HG03066 (cell line): ENCODE measurements around the gene FZD10.

ENCODE experiments used
- ATAC-seq: cut with Tn5 transposase; IDR thresholded peaks from one replicate; pipeline ENCODE4 v1.9.1; 2021; ENCODE audit warnings: low read depth; ENCODE audit not compliant: unreplicated experiment

The FZD10 gene

DNA sequence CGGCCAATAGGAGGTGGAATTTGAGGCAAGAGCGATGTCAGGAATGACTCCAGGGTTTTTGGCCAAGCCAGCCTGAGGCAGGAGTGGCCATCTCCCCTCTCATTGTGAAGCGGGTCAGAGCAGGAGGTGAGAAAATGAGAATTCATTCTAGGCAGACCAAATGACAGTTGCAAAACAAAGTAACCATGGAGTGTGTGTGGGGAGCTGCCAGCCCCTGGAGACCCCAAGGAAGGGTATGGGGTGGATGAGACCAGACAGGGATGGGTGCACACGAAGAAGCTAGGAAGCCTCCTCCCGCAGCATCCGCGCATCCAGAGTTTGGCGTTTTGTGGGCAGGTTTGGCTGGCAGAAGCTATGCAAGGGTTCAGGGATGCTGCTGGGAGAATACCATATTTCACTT is 38.8 kb downstream of the FZD10 start:
- ATAC-seq = no peak

DNA sequence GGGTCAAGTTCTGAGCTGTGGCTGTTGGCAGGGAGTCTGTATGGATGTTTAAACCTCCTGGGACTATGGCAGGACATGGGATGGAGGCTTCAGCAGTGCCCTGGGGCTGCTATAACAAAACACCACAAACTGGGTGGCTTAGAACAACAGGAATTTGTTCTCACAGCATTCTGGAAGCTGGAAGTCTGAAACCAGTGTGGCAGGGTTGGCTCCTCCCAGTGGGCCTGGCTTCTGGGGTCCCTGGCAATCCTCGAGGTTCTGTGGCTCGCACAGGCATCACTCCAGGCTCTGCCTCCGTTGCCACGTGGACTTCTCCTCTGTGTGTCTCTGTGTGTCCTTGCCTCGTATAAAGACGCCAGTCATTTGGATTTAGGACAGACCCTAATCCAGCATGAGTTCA is 39.9 kb downstream of the FZD10 start:
- ATAC-seq = no peak

DNA sequence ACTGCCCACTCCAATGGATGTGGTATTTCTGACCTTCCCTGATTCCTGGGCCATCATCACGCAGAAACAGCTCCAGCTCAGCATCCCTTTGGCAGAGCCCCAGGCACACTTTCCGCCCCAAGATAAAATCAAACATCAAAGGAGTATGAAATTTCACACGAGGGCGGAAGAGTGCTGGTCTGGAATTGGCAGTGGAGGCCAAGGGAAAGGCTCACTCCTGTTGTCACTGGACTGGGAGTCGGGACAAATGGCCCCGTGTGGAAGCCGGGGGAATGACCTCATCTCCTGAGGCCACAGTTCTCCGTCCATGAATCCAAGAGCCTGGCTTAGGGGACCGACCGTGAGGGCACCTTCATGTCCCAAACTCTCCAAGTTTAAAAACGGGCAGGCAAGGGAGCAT is 40.9 kb downstream of the FZD10 start:
- no peak for ATAC-seq

DNA sequence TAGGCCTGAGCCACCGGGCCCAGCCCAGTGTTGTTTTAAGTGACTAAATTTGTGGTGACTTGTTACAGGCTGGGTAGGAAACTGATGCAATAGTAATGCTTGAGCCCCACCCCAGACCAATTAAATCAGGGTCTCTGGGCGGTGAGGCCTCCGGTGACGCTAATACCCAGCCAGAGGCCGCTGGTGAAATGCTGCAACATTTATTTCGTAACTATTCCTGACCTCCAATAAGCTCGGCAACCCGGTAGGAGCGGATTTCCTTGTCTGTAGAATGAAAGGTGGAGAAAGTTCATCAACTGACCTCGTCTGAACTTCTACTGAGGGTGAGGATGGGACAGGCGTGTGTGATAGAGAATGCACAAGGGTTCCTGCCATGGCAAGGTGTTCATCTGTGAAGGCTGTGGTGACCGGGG is 42.3 kb downstream of the FZD10 start:
- ATAC-seq = no peak

DNA sequence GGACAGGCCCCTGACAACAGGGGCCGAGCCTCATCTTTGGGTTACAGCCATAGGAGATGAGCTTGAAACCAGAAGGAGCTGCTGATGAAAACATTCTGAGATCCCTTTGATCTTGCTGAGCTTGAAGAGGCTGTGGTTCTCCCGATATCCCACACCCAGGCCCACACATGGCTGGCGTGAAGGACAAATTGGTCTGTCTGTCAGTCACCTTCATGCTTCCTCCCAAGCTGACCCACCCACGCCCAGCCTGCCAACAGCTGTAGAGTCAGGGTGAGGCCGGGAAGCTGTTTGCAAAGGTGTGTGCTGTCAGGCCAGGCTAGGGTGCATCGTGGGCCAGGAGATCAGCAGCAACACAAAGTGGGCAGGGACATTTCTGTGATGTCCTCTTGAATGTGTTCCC is 43.2 kb downstream of the FZD10 start:
- no peak for ATAC-seq

DNA sequence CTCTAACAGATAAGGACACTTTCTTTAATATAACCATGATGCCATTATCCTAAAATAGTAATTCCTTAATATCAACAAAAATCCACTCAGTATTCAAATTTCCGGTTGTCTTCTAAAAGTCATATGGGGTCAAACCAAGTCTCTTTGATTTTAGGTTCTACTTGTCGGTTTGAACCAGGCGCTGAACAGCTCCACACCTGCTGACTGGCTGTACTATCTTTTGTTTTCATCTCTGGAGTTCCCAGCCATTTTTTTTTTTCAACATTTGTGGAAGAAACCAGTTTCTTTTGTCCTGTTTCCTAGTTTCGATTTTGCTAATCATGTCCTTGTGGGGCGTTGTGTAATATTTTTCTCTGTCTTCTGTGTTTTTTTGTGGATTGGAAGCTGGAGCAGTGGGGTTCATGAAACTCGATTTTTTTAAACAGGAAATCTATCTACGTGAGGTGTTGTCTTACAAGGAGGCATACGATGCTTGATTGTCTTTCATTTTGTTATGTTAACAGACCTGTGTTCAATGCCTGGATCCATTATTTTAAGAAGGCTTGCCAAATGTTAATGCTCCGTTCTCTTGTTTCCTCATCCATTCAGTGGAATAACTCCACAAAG is 50.2 kb downstream of the FZD10 start:
- ATAC-seq = no peak

DNA sequence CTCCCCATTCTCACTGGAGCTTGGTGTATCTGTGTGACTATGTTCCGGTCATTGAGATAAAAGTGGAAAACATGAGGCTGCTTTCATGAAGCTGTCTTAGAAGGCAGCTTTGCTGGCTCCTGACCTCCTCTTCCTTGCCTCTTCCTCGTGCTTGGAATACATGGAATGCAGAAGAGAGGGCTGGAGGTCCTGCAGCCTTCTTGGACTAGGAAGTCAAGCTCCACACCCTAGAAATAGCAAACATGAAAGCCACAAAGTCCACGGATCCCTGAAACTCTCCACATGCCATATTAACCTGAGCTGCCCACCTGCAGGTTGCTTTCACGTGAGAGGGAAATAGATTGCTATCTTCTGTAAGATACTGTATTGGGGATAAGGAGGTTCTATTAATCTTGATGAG is 51.0 kb downstream of the FZD10 start:
- ATAC-seq = no peak

DNA sequence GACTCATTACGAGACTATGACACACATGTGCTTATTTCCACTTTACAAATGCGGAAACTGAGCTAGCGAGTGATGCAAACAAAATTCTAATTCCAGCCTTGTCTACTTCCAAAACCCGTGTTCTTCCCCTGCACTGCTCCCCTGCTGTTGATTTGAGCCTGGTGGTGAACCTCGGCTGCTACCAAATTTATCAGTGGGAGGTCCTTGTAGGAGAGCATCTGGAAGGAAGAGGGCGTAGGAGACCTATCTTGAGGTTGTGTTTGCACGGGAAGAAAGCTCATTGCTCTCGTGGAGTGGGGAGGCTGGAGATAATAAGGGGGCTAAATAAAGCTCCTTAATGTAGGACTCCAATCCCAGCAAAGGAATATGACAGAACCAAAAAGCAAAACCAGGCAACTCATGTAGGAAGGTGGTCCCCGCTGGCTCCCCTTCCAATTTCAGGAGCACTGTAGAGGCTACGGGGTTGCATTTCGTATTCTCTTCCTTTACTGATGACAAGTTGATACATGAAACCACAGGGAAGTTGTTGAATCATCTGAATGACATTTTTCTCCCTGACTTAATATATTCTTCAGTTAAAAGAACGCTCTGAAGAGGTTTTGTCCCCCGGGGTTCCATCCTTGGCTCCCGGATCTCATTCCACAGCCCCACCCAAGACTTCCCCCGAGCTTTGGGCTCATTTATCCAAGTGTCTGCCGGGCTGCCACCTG is 52.6 kb downstream of the FZD10 start:
- no peak for ATAC-seq
